Stimulated activated CD4-positive, alpha-beta T cell treated with anti-CD3 and anti-CD28 coated beads, Interleukin-4, amount 100 ng/mL, for 4 hours (primary cell): Measurements from ENCODE around the gene CXXC4.

Source experiments
- DNase-seq, 2 experiments: peaks; one replicate each; pipeline ENCODE4 v3.0.0-alpha.2; 2020

Gene CXXC4

GRCh38 chr4:104488151-104488550 lies 6.5 kb downstream of the CXXC4 start:
- no peak for DNase-seq

- DNase-seq: no peak
Measured at GRCh38 chr4:104486716-104487504, 7.8 kb downstream of the CXXC4 start.

GRCh38 chr4:104475652-104476051 lies 19.0 kb downstream of the CXXC4 start:
- DNase-seq: no peak

- no peak for DNase-seq
Measured at GRCh38 chr4:104472766-104473165, 21.9 kb downstream of the CXXC4 start.

- no peak for DNase-seq
Measured at GRCh38 chr4:104470770-104471169, 23.9 kb downstream of the CXXC4 start.

- no peak for DNase-seq
Measured at GRCh38 chr4:104469794-104470193, 24.9 kb downstream of the CXXC4 start.

GRCh38 chr4:104465619-104466018 lies 29.1 kb downstream of the CXXC4 start:
- DNase-seq: no peak

- DNase-seq: no peak
Measured at GRCh38 chr4:104465201-104465600, 29.5 kb downstream of the CXXC4 start.

- no peak for DNase-seq
Measured at GRCh38 chr4:104462641-104463040, 32.1 kb downstream of the CXXC4 start.

- DNase-seq: no peak
Measured at GRCh38 chr4:104457308-104457981, 37.2 kb downstream of the CXXC4 start.

- DNase-seq: no peak
Measured at GRCh38 chr4:104451573-104451972, 43.1 kb downstream of the CXXC4 start.

- no peak for DNase-seq
Measured at GRCh38 chr4:104449537-104449936, 45.2 kb downstream of the CXXC4 start.

GRCh38 chr4:104447294-104447693 lies 47.4 kb downstream of the CXXC4 start:
- no peak for DNase-seq

- DNase-seq: no peak
Measured at GRCh38 chr4:104446431-104447278, 48.0 kb downstream of the CXXC4 start.

GRCh38 chr4:104444685-104445084 lies 50.0 kb downstream of the CXXC4 start:
- DNase-seq: no peak

GRCh38 chr4:104436542-104436941 lies 58.2 kb downstream of the CXXC4 start:
- DNase-seq: no peak

GRCh38 chr4:104429150-104429741 lies 65.4 kb downstream of the CXXC4 start:
- DNase-seq: no peak

- no peak for DNase-seq
Measured at GRCh38 chr4:104425948-104426347, 68.7 kb downstream of the CXXC4 start.

- no peak for DNase-seq
Measured at GRCh38 chr4:104424989-104425388, 69.7 kb downstream of the CXXC4 start.

GRCh38 chr4:104424475-104424941 lies 70.2 kb downstream of the CXXC4 start:
- no peak for DNase-seq

GRCh38 chr4:104421566-104421965 lies 73.1 kb downstream of the CXXC4 start:
- no peak for DNase-seq

- DNase-seq: no peak
Measured at GRCh38 chr4:104420766-104421165, 73.9 kb downstream of the CXXC4 start.
